HepG2 (cell line): ENCODE measurements around the gene SCYL1. TPM values are rescaled to one million over a fixed set of nuclear protein-coding genes. Genes with fewer than 3 reads are reported as not detected.

ENCODE experiments used
- ATAD3A ChIP-seq: sonication (generic); formaldehyde crosslinking; IDR thresholded peaks from 2 replicates; pipeline ENCODE4 v1.4.0; 2020; ENCODE audit warnings: missing genetic modification reagents
- JDP2 ChIP-seq: sonication (generic); formaldehyde crosslinking; IDR thresholded peaks from 2 replicates; pipeline ENCODE4 v1.8.1; 2022; ENCODE audit warnings: missing genetic modification reagents, borderline replicate concordance
- SMAD3 ChIP-seq: sonication (generic); formaldehyde crosslinking; IDR thresholded peaks from 2 replicates; pipeline ENCODE4 v1.4.0; 2020; ENCODE audit warnings: missing genetic modification reagents
- SRSF1 ChIP-seq: fragments of 200-400 bp; formaldehyde crosslinking; optimal IDR thresholded peaks from 2 replicates; pipeline ENCODE3; 2017; ENCODE audit warnings: mild to moderate bottlenecking, low read depth, low read length, moderate library complexity
- TBX2 ChIP-seq: sonication (generic); formaldehyde crosslinking; IDR thresholded peaks from 2 replicates; pipeline ENCODE4 v1.5.0; 2020; ENCODE audit warnings: missing genetic modification reagents, mild to moderate bottlenecking, borderline replicate concordance
- ZBTB38 ChIP-seq: sonication (generic); formaldehyde crosslinking; IDR thresholded peaks from 2 replicates; pipeline ENCODE4 v1.5.1; 2020; ENCODE audit warnings: mild to moderate bottlenecking, missing genetic modification reagents
- ZNF496 ChIP-seq: sonication (generic); formaldehyde crosslinking; IDR thresholded peaks from 2 replicates; pipeline ENCODE4 v1.8.1; 2023; ENCODE audit warnings: mild to moderate bottlenecking, moderate library complexity, missing genetic modification reagents; ENCODE audit not compliant: insufficient replicate concordance
- ZNF709 ChIP-seq: sonication (generic); formaldehyde crosslinking; IDR thresholded peaks from 2 replicates; pipeline ENCODE4 v1.5.0; 2020; ENCODE audit warnings: mild to moderate bottlenecking, missing genetic modification reagents
- polyA plus RNA-seq, 8 experiments: library from polyadenylated mRNA; depleted of rRNA in 3 of 8; stranded (reverse) in 7 of 8; unstranded in 1 of 8; fragments of >200 nt; fragmentation: Illumina TruSeq in 4 of 8; extraction: Trizol in 4 of 8; gene quantifications; 2 replicates each; pipeline versions ENCODE4 v1.2.1 to v1.2.3, GENCODE V29; 2011 to 2016; ENCODE audit warnings: low read depth in 4 of 8, missing spikeins in 1 of 8, mixed read lengths in 1 of 8; ENCODE audit not compliant: insufficient read depth in 1 of 8
- total RNA-seq, 5 experiments: library from RNA; depleted of rRNA; stranded (reverse); fragments of >200 nt; fragmentation: Illumina TruSeq; extraction: Trizol; gene quantifications; 2 replicates each; pipeline ENCODE4 v1.2.3, GENCODE V29; 2016; ENCODE audit warnings: low read depth in 1 of 5
- TF ChIP-seq, protein P1 (sequence below): sonication (generic); formaldehyde crosslinking; IDR thresholded peaks from 2 replicates; pipeline ENCODE4 v1.5.0; 2020; ENCODE audit warnings: mild to moderate bottlenecking, missing genetic modification reagents, borderline replicate concordance
- TF ChIP-seq, protein P2 (sequence below): sonication (generic); formaldehyde crosslinking; IDR thresholded peaks from 2 replicates; pipeline ENCODE4 v1.4.0; 2020; ENCODE audit warnings: missing genetic modification reagents
- TF ChIP-seq, protein P3 (sequence below): sonication (generic); formaldehyde crosslinking; IDR thresholded peaks from 2 replicates; pipeline ENCODE4 v1.4.0; 2020; ENCODE audit warnings: mild to moderate bottlenecking, missing genetic modification reagents
- TF ChIP-seq, protein P4 (sequence below): IDR thresholded peaks from 2 replicates; pipeline ENCODE4 v1.6.1; 2016; ENCODE audit warnings: low read depth
- TF ChIP-seq, protein P5 (sequence below): sonication (generic); formaldehyde crosslinking; IDR thresholded peaks from 2 replicates; pipeline ENCODE4 v1.5.0; 2020; ENCODE audit warnings: mild to moderate bottlenecking, low read depth, missing genetic modification reagents, borderline replicate concordance
- TF ChIP-seq, protein P6 (sequence below): sonication (generic); formaldehyde crosslinking; IDR thresholded peaks from 2 replicates; pipeline ENCODE4 v1.5.1; 2020; ENCODE audit warnings: missing genetic modification reagents, mild to moderate bottlenecking, borderline replicate concordance

The SCYL1 gene
- total and polyA plus RNA-seq, 2 of the 13 experiments (the other 11 are each of a cell fraction or from before 2014, with no cell fraction given): 65.9 to 103 TPM

DNA sequence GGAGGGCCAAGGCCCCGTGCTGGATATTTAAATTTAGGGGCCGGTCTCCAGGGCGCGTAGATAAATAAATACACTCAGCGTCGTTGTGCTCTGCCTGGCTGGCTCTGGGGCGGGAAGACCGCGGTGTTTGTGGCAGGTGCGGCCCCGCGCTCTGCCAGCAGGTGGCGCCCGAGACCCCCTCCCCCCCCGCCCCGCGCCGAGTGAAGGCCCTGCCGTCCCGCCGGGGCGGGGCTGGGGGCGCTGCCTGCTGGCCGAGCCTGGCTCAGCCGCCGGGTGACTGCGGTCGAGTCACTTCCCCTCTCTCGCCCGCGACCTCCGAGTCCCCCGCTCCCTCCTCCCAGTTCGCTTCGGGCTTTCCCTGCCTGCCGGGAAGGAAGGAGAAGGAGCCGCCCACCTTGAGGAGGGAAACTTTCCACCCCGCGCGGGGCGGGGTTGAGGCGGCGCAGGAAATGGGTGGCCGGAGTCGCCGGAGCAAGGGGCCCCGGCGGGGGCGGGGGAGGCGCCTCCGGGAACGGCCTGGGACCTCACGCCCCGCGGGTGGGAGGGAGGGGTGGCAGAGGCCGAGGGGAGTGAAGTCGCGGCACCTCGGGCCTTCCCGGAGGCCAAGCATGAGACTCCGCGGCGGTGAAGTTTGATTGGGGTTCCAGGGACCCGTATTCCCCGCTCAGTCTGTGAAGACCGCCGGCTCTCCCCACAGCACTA, 49.4 kb downstream of the SCYL1 start (continued):
- TF ChIP-seq, protein P1, sequence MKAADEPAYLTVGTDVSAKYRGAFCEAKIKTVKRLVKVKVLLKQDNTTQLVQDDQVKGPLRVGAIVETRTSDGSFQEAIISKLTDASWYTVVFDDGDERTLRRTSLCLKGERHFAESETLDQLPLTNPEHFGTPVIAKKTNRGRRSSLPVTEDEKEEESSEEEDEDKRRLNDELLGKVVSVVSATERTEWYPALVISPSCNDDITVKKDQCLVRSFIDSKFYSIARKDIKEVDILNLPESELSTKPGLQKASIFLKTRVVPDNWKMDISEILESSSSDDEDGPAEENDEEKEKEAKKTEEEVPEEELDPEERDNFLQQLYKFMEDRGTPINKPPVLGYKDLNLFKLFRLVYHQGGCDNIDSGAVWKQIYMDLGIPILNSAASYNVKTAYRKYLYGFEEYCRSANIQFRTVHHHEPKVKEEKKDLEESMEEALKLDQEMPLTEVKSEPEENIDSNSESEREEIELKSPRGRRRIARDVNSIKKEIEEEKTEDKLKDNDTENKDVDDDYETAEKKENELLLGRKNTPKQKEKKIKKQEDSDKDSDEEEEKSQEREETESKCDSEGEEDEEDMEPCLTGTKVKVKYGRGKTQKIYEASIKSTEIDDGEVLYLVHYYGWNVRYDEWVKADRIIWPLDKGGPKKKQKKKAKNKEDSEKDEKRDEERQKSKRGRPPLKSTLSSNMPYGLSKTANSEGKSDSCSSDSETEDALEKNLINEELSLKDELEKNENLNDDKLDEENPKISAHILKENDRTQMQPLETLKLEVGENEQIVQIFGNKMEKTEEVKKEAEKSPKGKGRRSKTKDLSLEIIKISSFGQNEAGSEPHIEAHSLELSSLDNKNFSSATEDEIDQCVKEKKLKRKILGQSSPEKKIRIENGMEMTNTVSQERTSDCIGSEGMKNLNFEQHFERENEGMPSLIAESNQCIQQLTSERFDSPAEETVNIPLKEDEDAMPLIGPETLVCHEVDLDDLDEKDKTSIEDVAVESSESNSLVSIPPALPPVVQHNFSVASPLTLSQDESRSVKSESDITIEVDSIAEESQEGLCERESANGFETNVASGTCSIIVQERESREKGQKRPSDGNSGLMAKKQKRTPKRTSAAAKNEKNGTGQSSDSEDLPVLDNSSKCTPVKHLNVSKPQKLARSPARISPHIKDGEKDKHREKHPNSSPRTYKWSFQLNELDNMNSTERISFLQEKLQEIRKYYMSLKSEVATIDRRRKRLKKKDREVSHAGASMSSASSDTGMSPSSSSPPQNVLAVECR (CRISPR knock-in tag): peak; percentile 47; the same call in 1 of the 2 replicates
- TF ChIP-seq, protein P2, sequence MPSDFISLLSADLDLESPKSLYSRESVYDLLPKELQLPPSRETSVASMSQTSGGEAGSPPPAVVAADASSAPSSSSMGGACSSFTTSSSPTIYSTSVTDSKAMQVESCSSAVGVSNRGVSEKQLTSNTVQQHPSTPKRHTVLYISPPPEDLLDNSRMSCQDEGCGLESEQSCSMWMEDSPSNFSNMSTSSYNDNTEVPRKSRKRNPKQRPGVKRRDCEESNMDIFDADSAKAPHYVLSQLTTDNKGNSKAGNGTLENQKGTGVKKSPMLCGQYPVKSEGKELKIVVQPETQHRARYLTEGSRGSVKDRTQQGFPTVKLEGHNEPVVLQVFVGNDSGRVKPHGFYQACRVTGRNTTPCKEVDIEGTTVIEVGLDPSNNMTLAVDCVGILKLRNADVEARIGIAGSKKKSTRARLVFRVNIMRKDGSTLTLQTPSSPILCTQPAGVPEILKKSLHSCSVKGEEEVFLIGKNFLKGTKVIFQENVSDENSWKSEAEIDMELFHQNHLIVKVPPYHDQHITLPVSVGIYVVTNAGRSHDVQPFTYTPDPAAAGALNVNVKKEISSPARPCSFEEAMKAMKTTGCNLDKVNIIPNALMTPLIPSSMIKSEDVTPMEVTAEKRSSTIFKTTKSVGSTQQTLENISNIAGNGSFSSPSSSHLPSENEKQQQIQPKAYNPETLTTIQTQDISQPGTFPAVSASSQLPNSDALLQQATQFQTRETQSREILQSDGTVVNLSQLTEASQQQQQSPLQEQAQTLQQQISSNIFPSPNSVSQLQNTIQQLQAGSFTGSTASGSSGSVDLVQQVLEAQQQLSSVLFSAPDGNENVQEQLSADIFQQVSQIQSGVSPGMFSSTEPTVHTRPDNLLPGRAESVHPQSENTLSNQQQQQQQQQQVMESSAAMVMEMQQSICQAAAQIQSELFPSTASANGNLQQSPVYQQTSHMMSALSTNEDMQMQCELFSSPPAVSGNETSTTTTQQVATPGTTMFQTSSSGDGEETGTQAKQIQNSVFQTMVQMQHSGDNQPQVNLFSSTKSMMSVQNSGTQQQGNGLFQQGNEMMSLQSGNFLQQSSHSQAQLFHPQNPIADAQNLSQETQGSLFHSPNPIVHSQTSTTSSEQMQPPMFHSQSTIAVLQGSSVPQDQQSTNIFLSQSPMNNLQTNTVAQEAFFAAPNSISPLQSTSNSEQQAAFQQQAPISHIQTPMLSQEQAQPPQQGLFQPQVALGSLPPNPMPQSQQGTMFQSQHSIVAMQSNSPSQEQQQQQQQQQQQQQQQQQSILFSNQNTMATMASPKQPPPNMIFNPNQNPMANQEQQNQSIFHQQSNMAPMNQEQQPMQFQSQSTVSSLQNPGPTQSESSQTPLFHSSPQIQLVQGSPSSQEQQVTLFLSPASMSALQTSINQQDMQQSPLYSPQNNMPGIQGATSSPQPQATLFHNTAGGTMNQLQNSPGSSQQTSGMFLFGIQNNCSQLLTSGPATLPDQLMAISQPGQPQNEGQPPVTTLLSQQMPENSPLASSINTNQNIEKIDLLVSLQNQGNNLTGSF (CRISPR knock-in tag): no peak
- TF ChIP-seq SMAD3 (CRISPR knock-in tag) (no peak), ZNF709 (no peak), ZNF496 (CRISPR knock-in tag) (no peak), SRSF1 (peak; percentile 54), JDP2 (CRISPR knock-in tag) (no peak), ATAD3A (CRISPR knock-in tag) (no peak), TBX2 (CRISPR knock-in tag) (peak; percentile 54; the same call in 1 of the 2 replicates), ZBTB38 (no peak)
- TF ChIP-seq, protein P3, sequence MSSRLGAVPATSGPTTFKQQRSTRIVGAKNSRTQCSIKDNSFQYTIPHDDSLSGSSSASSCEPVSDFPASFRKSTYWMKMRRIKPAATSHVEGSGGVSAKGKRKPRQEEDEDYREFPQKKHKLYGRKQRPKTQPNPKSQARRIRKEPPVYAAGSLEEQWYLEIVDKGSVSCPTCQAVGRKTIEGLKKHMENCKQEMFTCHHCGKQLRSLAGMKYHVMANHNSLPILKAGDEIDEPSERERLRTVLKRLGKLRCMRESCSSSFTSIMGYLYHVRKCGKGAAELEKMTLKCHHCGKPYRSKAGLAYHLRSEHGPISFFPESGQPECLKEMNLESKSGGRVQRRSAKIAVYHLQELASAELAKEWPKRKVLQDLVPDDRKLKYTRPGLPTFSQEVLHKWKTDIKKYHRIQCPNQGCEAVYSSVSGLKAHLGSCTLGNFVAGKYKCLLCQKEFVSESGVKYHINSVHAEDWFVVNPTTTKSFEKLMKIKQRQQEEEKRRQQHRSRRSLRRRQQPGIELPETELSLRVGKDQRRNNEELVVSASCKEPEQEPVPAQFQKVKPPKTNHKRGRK (CRISPR knock-in tag): no peak
- TF ChIP-seq, protein P4, sequence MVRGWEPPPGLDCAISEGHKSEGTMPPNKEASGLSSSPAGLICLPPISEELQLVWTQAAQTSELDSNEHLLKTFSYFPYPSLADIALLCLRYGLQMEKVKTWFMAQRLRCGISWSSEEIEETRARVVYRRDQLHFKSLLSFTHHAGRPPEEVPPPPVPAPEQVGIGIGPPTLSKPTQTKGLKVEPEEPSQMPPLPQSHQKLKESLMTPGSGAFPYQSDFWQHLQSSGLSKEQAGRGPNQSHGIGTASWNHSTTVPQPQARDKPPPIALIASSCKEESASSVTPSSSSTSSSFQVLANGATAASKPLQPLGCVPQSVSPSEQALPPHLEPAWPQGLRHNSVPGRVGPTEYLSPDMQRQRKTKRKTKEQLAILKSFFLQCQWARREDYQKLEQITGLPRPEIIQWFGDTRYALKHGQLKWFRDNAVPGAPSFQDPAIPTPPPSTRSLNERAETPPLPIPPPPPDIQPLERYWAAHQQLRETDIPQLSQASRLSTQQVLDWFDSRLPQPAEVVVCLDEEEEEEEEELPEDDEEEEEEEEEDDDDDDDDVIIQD (CRISPR knock-in tag): no peak
- TF ChIP-seq, protein P5, sequence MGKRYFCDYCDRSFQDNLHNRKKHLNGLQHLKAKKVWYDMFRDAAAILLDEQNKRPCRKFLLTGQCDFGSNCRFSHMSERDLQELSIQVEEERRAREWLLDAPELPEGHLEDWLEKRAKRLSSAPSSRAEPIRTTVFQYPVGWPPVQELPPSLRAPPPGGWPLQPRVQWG (CRISPR knock-in tag): no peak
- TF ChIP-seq, protein P6, sequence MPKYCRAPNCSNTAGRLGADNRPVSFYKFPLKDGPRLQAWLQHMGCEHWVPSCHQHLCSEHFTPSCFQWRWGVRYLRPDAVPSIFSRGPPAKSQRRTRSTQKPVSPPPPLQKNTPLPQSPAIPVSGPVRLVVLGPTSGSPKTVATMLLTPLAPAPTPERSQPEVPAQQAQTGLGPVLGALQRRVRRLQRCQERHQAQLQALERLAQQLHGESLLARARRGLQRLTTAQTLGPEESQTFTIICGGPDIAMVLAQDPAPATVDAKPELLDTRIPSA: no peak
